Cerebellar nuclear complex (tissue), 1 donor: ENCODE results near the gene SH3TC1.

Experiments
- DNase-seq, 2 experiments: peaks; one replicate each; lab custom pipeline; 2025; lab: John Stamatoyannopoulos, UW

SH3TC1 gene

GRCh38 chr4:8262637-8263322 is 63.7 kb downstream of the SH3TC1 start:
- DNase-seq = no peak

GRCh38 chr4:8263397-8263796 is 64.3 kb downstream of the SH3TC1 start:
- no peak for DNase-seq

GRCh38 chr4:8264106-8264505 is 65.0 kb downstream of the SH3TC1 start:
- no peak for DNase-seq

- DNase-seq = no peak
These were observed 66.3 kb downstream of the SH3TC1 start for GRCh38 chr4:8265171-8265929.

- no peak for DNase-seq
These were observed 67.0 kb downstream of the SH3TC1 start for GRCh38 chr4:8266088-8266487.

- no peak for DNase-seq
These were observed 67.4 kb downstream of the SH3TC1 start for GRCh38 chr4:8266508-8266907.

- no peak for DNase-seq
These were observed 68.0 kb downstream of the SH3TC1 start for GRCh38 chr4:8267077-8267476.

GRCh38 chr4:8268211-8268610 is 69.1 kb downstream of the SH3TC1 start:
- no peak for DNase-seq

- DNase-seq = no peak
These were observed 69.9 kb downstream of the SH3TC1 start for GRCh38 chr4:8268901-8269534.

- no peak for DNase-seq
These were observed 70.7 kb downstream of the SH3TC1 start, which contains the start of gene HTRA3 for GRCh38 chr4:8269535-8270417. Gene HTRA3 (plus strand): TSS chr4:8269754. CDS start chr4:8269969, 215 bp downstream.

GRCh38 chr4:8270418-8270771 is 71.3 kb downstream of the SH3TC1 start:
- DNase-seq = no peak

- no peak for DNase-seq
These were observed 72.1 kb downstream of the SH3TC1 start for GRCh38 chr4:8270912-8271815.

GRCh38 chr4:8271821-8272220 is 72.7 kb downstream of the SH3TC1 start:
- no peak for DNase-seq

GRCh38 chr4:8272472-8273428 is 73.7 kb downstream of the SH3TC1 start:
- DNase-seq = no peak

GRCh38 chr4:8273450-8273849 is 74.4 kb downstream of the SH3TC1 start:
- DNase-seq = no peak

- no peak for DNase-seq
These were observed 75.1 kb downstream of the SH3TC1 start for GRCh38 chr4:8274066-8274652.

- no peak for DNase-seq
These were observed 75.9 kb downstream of the SH3TC1 start for GRCh38 chr4:8274765-8275547.

GRCh38 chr4:8275548-8275910 is 76.4 kb downstream of the SH3TC1 start:
- DNase-seq = no peak
